H1 (cell line): ENCODE measurements around the gene KLK7.

Experiments
- JUN ChIP-seq: IDR thresholded peaks from 2 replicates; pipeline ENCODE4 v1.6.1; 2011; ENCODE audit warnings: low read depth, mild to moderate bottlenecking, improper control_type of control experiment, low read length
- MAFK ChIP-seq: IDR thresholded peaks from 2 replicates; pipeline ENCODE4 v1.6.1; 2012; ENCODE audit warnings: low read depth, mild to moderate bottlenecking, improper control_type of control experiment, low read length

DNA sequence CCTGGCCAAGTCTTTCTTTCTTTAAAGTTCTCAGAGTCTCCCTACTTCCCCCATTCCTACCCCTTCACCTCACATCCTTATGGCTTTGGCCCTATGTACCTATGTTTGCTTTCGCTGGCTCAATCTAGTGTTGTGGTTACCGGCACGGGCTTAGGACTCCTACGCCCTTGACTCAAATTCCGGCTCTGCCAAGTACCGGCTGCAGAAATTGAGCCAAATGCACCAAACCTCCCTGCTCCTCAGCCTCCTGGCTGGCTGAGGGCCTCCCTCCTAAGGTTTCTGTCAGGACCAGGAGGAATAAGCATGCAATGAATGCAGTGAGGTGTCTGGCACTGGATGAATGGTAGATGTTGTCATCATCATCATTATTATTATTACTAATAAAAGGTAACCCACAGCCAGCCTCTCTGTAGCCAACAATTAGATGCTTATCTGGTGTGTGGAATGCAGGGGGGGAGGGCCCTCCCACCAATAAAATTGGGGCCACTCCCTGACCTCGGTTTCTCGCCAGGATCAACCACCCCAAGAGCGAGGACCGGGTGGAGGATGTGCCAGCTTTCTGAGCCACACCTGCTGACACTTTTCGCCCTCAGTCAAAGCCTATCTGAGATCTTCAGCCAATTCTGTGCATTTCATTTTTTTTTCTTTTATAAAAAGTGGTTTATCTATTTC is 51.6 kb downstream of the KLK7 start:
- TF ChIP-seq JUN (no peak), MAFK (no peak)
